ENCODE data around the gene PTBP3. TPM values are rescaled to one million over a fixed set of nuclear protein-coding genes. Genes with fewer than 3 reads are reported as not detected.

Gene PTBP3
- polyA plus RNA-seq, 1 of the 3 experiments (the other 2 are of a cell fraction) = 6.1 TPM

DNA sequence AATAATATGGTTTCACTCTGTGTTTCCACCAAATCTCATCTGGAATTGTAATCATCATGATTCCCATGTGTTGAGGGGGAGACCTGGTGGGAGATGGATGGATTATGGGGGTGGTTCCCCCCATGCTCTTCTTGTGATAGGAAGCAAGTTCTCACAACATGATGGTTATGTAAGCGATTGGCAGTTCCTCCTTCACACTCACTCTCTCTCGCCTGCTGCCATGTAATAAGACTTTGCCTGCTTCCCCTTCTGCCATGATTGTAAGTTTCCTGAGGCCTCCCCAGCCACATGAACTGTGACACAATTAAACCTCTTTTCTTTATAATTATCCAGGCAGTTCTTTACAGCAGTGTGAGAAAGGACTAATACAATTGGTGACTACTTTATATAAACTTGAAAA is 48.4 kb downstream of the PTBP3 start:
- no peaks in the 10 kb centered on the region for H3K9me2 ChIP-seq
- peaks cover 62% of the 10 kb centered on the region; the same call in 1 of the 2 replicates for H3K79me2 ChIP-seq (ENCODE audit: insufficient read depth)
- WGBS (ENCODE audit: low lambda C conversion rate) = 88% methylated on average over 2 of the region's 2 CpGs
- H3F3A ChIP-seq (replicated peaks; ENCODE audit: insufficient read depth) = peaks cover 7% of the 10 kb centered on the region
- H3K4me3 ChIP-seq (ENCODE audit: low read depth in 2 of 2, low read length in 1 of 2) = no peak overlapping the region
- H3K4me2 ChIP-seq = no peak overlapping the region
- H3K36me3 ChIP-seq (replicated peaks in 1 of 2; ENCODE audit: control insufficient read depth in 1 of 2, insufficient read depth in 2 of 2, low read length in 1 of 2) = peaks cover 2 to 50% of the 10 kb centered on the region in 2 experiments
- H3K27me3 ChIP-seq (ENCODE audit: insufficient read depth) = no peaks in the 10 kb centered on the region
- ChIA-PET CTCF (no interaction called here), POLR2A (no interaction called here)
- H3K4me1 ChIP-seq (ENCODE audit: control insufficient read depth in 1 of 2, insufficient read depth in 2 of 2, low read depth in 1 of 2, low read length in 1 of 2) = no peaks in the 10 kb centered on the region
- no peak overlapping the region for H3K27ac ChIP-seq (ENCODE audit: low read depth in 2 of 2, low read length in 1 of 2)
- H2AFZ ChIP-seq (ENCODE audit: low read depth) = no peak overlapping the region
- TF ChIP-seq, protein P1, sequence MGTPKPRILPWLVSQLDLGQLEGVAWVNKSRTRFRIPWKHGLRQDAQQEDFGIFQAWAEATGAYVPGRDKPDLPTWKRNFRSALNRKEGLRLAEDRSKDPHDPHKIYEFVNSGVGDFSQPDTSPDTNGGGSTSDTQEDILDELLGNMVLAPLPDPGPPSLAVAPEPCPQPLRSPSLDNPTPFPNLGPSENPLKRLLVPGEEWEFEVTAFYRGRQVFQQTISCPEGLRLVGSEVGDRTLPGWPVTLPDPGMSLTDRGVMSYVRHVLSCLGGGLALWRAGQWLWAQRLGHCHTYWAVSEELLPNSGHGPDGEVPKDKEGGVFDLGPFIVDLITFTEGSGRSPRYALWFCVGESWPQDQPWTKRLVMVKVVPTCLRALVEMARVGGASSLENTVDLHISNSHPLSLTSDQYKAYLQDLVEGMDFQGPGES (IDR thresholded peaks at IDR 0.05; ENCODE audit: low read depth, low read length) = no peak
- TF ChIP-seq TCF12 (IDR thresholded peaks at IDR 0.05) (no peak), TAF1 (IDR thresholded peaks at IDR 0.05; ENCODE audit: borderline replicate concordance, low read depth, low read length) (no peak), MXI1 (IDR thresholded peaks at IDR 0.05; ENCODE audit: low read depth, low read length) (no peak), CHD2 (IDR thresholded peaks at IDR 0.05; ENCODE audit: low read length, partially characterized antibody) (no peak), RXRA (IDR thresholded peaks at IDR 0.05; ENCODE audit: borderline replicate concordance, low read depth) (no peak), TEAD4 (IDR thresholded peaks at IDR 0.05; ENCODE audit: borderline replicate concordance, insufficient read depth) (no peak), JUND (IDR thresholded peaks at IDR 0.05) (no peak), RAD21 (IDR thresholded peaks at IDR 0.05; ENCODE audit: low read length) (no peak), GABPA (IDR thresholded peaks at IDR 0.05; ENCODE audit: low read depth) (no peak), EP300 (IDR thresholded peaks at IDR 0.05; ENCODE audit: borderline replicate concordance in 1 of 2, low read depth in 1 of 2, low read length in 1 of 2) (no peak), ELF1 (IDR thresholded peaks at IDR 0.05) (no peak), NFIC (IDR thresholded peaks at IDR 0.05; ENCODE audit: borderline replicate concordance) (no peak)
- TF ChIP-seq, protein P2, sequence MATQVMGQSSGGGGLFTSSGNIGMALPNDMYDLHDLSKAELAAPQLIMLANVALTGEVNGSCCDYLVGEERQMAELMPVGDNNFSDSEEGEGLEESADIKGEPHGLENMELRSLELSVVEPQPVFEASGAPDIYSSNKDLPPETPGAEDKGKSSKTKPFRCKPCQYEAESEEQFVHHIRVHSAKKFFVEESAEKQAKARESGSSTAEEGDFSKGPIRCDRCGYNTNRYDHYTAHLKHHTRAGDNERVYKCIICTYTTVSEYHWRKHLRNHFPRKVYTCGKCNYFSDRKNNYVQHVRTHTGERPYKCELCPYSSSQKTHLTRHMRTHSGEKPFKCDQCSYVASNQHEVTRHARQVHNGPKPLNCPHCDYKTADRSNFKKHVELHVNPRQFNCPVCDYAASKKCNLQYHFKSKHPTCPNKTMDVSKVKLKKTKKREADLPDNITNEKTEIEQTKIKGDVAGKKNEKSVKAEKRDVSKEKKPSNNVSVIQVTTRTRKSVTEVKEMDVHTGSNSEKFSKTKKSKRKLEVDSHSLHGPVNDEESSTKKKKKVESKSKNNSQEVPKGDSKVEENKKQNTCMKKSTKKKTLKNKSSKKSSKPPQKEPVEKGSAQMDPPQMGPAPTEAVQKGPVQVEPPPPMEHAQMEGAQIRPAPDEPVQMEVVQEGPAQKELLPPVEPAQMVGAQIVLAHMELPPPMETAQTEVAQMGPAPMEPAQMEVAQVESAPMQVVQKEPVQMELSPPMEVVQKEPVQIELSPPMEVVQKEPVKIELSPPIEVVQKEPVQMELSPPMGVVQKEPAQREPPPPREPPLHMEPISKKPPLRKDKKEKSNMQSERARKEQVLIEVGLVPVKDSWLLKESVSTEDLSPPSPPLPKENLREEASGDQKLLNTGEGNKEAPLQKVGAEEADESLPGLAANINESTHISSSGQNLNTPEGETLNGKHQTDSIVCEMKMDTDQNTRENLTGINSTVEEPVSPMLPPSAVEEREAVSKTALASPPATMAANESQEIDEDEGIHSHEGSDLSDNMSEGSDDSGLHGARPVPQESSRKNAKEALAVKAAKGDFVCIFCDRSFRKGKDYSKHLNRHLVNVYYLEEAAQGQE (IDR thresholded peaks at IDR 0.05; ENCODE audit: low read depth, low read length) = no peak
- TF ChIP-seq, protein P3, sequence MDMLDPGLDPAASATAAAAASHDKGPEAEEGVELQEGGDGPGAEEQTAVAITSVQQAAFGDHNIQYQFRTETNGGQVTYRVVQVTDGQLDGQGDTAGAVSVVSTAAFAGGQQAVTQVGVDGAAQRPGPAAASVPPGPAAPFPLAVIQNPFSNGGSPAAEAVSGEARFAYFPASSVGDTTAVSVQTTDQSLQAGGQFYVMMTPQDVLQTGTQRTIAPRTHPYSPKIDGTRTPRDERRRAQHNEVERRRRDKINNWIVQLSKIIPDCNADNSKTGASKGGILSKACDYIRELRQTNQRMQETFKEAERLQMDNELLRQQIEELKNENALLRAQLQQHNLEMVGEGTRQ (IDR thresholded peaks at IDR 0.05; ENCODE audit: borderline replicate concordance, low read depth, low read length) = no peak
- H4K20me1 ChIP-seq (ENCODE audit: insufficient read depth) = no peaks in the 10 kb centered on the region; the same call in 1 of the 2 replicates
- no peaks in the 10 kb centered on the region for H3K9me3 ChIP-seq
- H3K9ac ChIP-seq = no peak overlapping the region
- no peak for DNase-seq
